GM18517 (cell line): ENCODE measurements around the gene ADAMTSL4.
"Not testable (repeated sequence)": the region's sequence is repeated elsewhere in the genome, so short reads cannot be mapped to it uniquely, and the experiment has no call there.

Source experiments
- ATAC-seq: cut with Tn5 transposase; IDR thresholded peaks from one replicate; pipeline ENCODE4 v1.9.1; 2021; ENCODE audit warnings: mild to moderate bottlenecking, moderate library complexity; ENCODE audit not compliant: unreplicated experiment

ADAMTSL4 gene

DNA sequence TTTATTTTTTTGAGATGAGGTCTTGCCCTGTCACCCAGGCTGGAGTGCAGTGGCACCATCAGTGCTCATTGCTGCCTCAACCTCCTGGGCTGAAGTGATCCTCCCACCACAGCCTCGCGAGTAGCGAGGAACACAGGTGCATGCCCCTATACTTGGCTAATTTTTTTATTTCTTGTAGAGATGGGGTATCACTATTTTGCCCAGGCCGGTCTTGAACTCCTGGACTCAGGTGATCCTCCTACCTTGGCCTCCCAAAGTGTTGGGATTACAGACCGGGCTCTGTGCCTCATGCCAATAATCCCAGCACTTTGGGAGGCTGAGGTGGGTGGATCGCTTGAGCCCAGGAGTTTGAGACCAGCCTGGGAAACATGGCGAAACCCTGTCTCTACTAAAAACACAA lies 32.2 kb downstream of the ADAMTSL4 start:
- ATAC-seq: not testable (repeated sequence)

DNA sequence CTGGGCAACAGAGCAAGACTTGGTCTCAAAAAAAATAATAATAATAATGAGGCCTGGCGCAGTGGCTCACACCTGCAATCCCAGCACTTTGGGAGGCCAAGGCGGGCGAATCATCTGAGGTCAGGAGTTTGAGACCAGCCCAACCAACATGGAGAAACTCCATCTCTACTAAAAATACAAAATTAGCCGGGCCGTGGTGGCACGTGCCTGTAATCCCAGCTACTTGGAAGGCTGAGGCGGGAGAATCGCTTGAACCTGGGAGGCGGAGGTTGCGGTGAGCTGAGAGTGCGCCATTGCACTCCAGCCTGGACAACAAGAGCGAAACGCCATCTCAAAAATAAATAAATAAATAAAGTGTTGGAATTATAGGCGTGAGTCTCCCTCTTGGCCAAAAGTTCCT lies 32.8 kb downstream of the ADAMTSL4 start:
- not testable (repeated sequence) for ATAC-seq

DNA sequence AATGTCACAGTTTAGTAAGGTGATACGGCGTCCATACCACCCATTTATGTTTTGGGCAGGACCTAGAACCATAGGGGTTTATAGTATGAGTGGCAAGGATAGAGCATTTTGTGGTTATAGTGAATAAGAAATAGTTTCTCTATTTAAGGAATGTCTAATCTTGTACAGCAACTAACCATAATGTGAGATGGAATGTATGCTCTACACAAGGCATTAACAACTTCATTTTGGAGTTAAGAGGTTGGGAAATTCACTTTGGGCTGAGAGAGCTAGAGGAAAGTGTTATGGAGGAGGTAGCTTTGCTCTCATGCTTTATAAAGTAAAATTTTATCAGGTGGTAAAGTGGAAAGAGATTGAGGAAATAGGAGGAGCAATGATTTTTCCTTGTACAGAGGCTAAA lies 33.2 kb downstream of the ADAMTSL4 start:
- ATAC-seq: no peak

DNA sequence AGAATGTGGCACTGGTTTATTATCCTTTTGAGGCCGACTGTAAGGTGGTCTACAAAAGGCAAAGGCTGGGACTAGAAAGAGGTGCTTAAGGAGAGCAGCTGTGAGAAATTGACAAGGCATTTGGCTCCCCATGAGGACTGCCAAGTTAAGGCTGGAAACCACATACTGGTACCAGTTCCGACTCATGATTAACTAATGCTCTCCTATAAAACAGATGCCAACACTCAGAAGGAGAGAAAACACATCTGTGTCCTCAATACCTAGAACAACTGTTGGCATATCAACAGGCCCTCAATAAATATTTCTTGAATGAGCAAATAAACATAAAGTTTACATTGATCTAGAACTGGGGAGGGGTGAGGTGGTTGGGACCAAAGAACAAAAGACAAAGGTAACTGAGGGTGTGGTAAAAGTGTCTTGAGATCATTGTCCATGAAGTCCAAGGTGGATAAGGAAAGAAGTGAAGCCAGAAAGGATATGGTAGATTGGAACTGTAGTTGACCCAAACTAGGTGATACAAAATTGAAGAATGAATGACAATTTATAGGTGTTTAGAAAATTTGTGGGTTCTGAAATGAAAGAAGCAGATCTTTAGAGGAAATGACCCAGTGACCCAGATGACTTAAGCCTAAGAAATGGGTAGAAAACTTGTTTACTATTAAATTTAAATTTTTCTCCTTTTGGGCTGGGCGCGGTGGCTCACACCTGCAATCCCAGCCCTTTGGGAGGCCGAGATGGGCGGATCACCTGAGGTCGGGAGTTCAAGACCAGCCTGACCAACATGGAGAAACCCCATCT lies 47.1 kb downstream of the ADAMTSL4 start:
- no peak for ATAC-seq

DNA sequence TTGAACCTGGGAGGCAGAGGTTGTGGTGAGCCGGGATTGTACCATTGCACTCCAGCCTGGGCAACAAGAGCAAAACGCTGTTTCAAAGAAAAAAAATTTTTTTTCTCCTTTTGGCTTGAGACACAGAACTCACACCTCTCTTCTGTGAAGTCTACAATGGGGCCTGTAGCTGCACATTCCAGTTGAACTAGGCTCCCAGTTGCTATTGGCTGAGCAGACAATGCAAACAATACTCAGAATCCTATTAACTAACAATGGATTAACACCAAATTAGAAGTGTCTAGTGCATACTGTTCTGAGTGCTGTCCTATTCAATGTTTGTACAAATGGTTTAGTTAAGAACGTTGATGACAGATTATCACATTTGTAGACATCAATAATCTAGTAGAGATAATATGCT lies 47.8 kb downstream of the ADAMTSL4 start:
- ATAC-seq: no peak

DNA sequence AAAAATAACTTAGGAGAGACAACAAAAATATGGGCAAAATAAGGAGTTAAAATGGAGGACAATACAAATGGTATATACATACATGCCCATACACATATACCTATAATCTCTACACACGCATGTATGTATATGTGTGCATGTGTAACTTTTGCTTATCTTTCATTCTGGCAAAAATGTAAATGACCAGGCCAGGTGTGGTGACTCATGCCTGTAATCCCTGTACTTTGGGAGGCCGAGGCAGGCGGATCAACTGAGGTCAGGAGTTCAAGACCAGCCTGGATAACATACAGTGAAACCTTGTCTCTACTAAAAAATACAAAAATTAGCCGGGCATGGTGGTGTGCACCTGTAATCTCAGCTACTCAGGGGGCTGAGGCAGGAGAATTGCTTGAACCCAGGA lies 49.1 kb downstream of the ADAMTSL4 start:
- not testable (repeated sequence) for ATAC-seq

DNA sequence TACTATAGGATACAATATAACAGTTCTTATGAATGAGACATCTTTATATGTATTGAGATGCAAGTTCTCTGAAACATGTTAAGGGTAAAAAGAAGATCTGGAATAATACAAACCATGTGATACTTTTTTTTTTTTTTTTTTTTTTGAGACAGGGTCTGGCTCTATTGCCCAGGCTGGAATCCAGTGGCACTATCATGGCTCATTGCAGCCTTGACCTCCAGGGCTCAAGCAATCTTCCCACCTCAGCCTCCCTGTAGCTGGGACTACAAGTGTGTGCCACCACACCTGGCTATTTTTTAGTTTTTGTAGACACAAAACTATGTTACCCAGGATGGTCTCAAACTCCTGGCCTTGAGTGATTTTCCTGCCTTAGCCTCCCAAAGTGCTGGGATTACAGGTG lies 52.3 kb downstream of the ADAMTSL4 start:
- ATAC-seq: no peak

DNA sequence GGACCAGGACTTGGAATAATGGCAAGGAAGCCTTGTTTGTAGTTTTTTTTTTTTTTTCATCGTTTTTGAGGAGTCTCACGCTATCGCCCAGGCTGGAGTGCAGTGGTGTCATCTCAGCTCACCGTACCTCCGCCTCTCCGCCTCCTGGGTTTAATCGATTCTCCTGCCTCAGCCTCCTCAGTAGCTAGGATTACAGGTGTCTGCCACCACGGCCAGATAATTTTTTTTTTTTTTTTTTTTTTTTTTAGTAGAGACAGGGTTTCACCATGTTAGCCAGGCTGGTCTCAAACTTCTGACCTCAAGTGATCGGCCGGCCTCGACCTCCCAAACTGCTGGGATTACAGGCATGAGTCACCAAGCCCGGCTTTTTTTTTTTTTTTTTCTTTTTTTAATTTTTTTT lies 53.2 kb downstream of the ADAMTSL4 start:
- not testable (repeated sequence) for ATAC-seq

DNA sequence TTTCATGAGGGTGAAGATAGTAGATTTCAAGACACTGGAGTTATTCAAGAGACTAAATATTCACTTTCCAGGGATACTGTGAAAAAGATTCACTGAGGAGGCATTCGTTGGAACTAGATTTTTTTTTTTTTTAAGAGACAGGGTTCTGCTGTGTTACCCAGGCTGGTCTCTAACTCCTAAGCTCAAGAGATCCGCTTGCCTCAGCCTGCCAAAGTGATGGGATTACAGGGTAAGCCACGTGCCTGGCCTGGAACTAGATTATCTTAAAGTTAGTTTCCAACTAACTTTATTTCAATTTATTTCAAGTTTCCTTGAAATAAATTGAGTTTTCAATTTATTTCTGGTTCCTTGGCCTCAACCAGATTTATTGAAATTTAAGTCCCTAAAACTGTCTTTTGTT lies 54.5 kb downstream of the ADAMTSL4 start:
- no peak for ATAC-seq

DNA sequence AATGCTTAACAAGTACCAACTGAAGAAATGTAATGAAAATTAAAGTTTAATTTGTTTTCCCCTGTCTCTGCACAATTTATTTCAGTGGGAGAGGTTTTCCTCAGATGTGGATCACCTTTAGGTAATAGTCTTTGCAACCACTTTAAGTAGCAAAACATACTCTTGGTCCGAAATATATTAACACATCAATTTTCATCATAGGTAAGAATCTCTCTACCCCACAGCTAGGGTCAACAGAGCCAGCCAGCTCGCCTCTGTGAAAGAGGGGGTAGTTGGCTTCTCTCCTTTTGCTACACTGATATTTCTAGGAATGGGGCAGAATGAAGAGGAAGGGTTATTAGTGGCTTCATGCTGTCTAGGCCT lies 55.0 kb downstream of the ADAMTSL4 start:
- ATAC-seq: no peak

DNA sequence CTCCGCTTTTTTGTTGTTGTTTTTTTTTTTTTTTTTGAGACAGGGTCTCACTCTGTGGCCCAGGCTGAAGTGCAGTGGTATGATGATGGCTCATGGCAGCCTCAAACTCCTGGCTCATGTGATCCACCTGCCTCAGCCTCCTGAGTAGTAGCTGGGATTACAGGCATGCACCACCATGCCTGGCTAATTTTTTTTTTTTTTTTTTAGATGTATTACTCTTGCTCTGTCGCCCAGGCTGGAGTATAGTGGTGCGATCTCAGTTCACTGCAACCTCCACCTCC lies 56.2 kb downstream of the ADAMTSL4 start:
- ATAC-seq: not testable (repeated sequence)

DNA sequence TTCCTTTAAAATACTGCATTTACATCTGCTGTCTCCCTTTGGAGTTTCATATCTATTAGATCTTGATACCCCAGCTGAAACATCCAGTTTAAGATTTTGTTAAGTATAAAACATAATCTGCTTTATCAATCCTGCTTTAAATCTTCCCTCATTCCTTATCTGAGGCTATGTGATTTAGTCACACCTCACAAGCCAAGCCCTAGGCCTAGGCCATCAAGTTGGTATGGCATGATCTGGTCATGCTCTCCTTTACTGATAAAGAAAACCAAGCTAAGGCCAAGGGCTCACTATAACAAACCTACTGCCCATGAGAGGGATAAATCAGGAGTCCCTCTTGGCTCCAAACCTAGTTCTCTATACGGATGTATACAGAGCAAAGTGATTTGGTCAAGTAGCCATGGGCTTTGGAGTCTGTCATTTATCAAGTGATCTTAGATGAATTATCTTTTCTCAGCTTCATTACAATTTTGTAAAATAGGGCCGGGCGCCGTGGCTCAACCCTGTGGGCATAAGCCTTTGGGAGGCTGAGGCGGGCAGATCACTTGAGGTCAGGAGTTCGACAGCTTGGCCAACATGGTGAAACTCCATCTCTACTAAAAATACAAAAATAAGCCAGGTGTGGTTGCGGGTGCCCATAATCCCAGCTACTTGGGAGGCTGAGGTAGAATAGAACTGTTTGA lies 57.4 kb downstream of the ADAMTSL4 start:
- ATAC-seq: no peak

DNA sequence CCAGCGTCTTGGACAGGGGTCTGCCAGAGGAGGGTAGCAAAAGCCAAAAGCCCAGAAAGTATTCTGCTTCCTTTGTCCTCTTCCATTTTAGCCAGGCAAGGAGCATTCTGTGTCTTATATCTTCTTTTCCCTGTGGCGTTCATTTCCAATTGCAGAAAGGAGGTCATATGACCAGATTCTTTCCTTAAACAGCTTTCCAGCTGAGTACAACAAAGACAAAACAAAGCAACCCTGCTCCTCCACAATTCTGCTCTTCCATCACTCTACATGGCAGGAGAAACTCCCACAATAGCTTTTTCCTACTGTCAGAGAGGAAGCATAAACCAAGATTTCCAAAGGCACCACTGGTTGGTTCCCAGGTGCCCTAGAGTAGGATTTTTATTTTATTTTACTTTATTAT lies 60.5 kb downstream of the ADAMTSL4 start:
- no peak for ATAC-seq
